Astrocyte (in vitro differentiated cells and primary cell): ENCODE data around the gene INHBE. TPM values are rescaled to one million over a fixed set of nuclear protein-coding genes. Genes with fewer than 3 reads are reported as not detected.
A peak's percentile ranks its signal among the peaks of the same experiment; 100 is the strongest.

Experiments
- DNase-seq: peaks from one replicate; pipeline ENCODE4 v3.0.0-alpha.2; 2010; ENCODE audit warnings: low read depth
- FAIRE-seq: peaks from 2 replicates; lab custom pipeline; 2011; peaks lifted over from hg19 to GRCh38; lab: Jason Lieb, UNC
- H2AFZ ChIP-seq: 2 replicates; pipeline ENCODE4 v1.6.0; 2012; ENCODE audit warnings: low read depth, low read length, inconsistent platforms
- H3K27ac ChIP-seq: 2 replicates; pipeline ENCODE4 v1.5.1; 2011; ENCODE audit warnings: low read depth, low read length, inconsistent platforms
- H3K27me3 ChIP-seq: 2 replicates; pipeline ENCODE4 v1.6.0; 2011; ENCODE audit warnings: low read length, inconsistent platforms; ENCODE audit not compliant: insufficient read depth
- H3K36me3 ChIP-seq: 2 replicates; pipeline ENCODE4 v1.5.1; 2011; ENCODE audit warnings: low read length, inconsistent platforms; ENCODE audit not compliant: insufficient read depth
- H3K4me1 ChIP-seq: 2 replicates; pipeline ENCODE4 v1.5.1; 2011; ENCODE audit warnings: low read length, inconsistent platforms; ENCODE audit not compliant: insufficient read depth
- H3K4me2 ChIP-seq: 2 replicates; pipeline ENCODE4 v1.6.0; 2012; ENCODE audit warnings: low read length, inconsistent platforms
- H3K4me3 ChIP-seq: 2 replicates; pipeline ENCODE4 v1.5.1; 2011; ENCODE audit warnings: low read depth, mild to moderate bottlenecking, low read length, inconsistent platforms; ENCODE audit not compliant: insufficient read depth
- H3K79me2 ChIP-seq: 2 replicates; pipeline ENCODE4 v1.6.0; 2012; ENCODE audit warnings: mild to moderate bottlenecking, low read length, inconsistent platforms; ENCODE audit not compliant: insufficient read depth
- H3K9ac ChIP-seq: 2 replicates; pipeline ENCODE4 v1.6.0; 2012; ENCODE audit warnings: mild to moderate bottlenecking, low read length, inconsistent platforms
- H3K9me3 ChIP-seq: 2 replicates; pipeline ENCODE4 v1.5.1; 2012; ENCODE audit warnings: low read depth, mild to moderate bottlenecking, low read length, inconsistent platforms; ENCODE audit not compliant: insufficient read depth
- H4K20me1 ChIP-seq: 2 replicates; pipeline ENCODE4 v1.6.0; 2012; ENCODE audit warnings: low read length, inconsistent platforms; ENCODE audit not compliant: insufficient read depth
- H3K27ac Mint-ChIP-seq: one replicate; pipeline ENCODE4 v1.8.0; 2021; ENCODE audit warnings: mild to moderate bottlenecking, mixed read lengths; ENCODE audit not compliant: unreplicated experiment
- H3K27me3 Mint-ChIP-seq: one replicate; pipeline ENCODE4 v1.8.0; 2021; ENCODE audit warnings: low read depth, mixed read lengths; ENCODE audit not compliant: unreplicated experiment
- H3K36me3 Mint-ChIP-seq: one replicate; pipeline ENCODE4 v1.8.0; 2021; ENCODE audit warnings: low read depth, mixed read lengths; ENCODE audit not compliant: unreplicated experiment
- H3K4me1 Mint-ChIP-seq: one replicate; pipeline ENCODE4 v1.8.0; 2021; ENCODE audit warnings: low read depth, mixed read lengths; ENCODE audit not compliant: unreplicated experiment
- H3K4me3 Mint-ChIP-seq: one replicate; pipeline ENCODE4 v1.8.0; 2021; ENCODE audit warnings: mild to moderate bottlenecking, moderate library complexity, mixed read lengths; ENCODE audit not compliant: unreplicated experiment
- H3K9me3 Mint-ChIP-seq: one replicate; pipeline ENCODE4 v1.8.0; 2021; ENCODE audit warnings: mild to moderate bottlenecking, mixed read lengths; ENCODE audit not compliant: unreplicated experiment
- CTCF ChIP-seq: IDR thresholded peaks from 2 replicates; pipeline ENCODE4 v1.5.1; 2011; ENCODE audit warnings: low read depth, mild to moderate bottlenecking, inconsistent platforms, low read length, moderate library complexity; ENCODE audit not compliant: insufficient read depth
- EZH2 ChIP-seq: IDR thresholded peaks from 2 replicates; pipeline ENCODE4 v1.6.1; 2012; ENCODE audit warnings: mild to moderate bottlenecking, low read length, inconsistent platforms; ENCODE audit not compliant: insufficient read depth
- total RNA-seq: library from RNA; stranded (reverse); gene quantifications from 2 replicates; pipeline ENCODE4 v1.2.1, GENCODE V29; 2021

Gene INHBE
- total RNA-seq, 1 donor from 2014 or later, result 24.6 TPM

GRCh38 chr12:57452937-57453509 lies 2.1 kb upstream of the INHBE start:
- no peaks in the 10 kb centered on the region for H3K79me2 ChIP-seq
- H3K4me1 ChIP-seq, result peaks cover 18% of the 10 kb centered on the region
- H3K4me3 ChIP-seq, result no peak overlapping the region
- Mint-ChIP-seq H3K36me3 (no peaks in the 10 kb centered on the region), H3K27ac (peak overlapping the region; percentile 85), H3K9me3 (peaks cover 10% of the 10 kb centered on the region), H3K4me3 (peak overlapping the region; percentile 34), H3K27me3 (peaks cover 4% of the 10 kb centered on the region), H3K4me1 (peaks cover 35% of the 10 kb centered on the region)
- TF ChIP-seq EZH2 (no peak), CTCF (peak; percentile 90)
- FAIRE-seq (no peak), DNase-seq (peak; percentile 47)
- peak overlapping the region; percentile 81 for H3K9ac ChIP-seq
- H4K20me1 ChIP-seq, result no peaks in the 10 kb centered on the region
- H3K9me3 ChIP-seq, result no peaks in the 10 kb centered on the region
- H3K27me3 ChIP-seq, result peaks cover 5% of the 10 kb centered on the region
- no peaks in the 10 kb centered on the region for H3K36me3 ChIP-seq
- peak overlapping the region; percentile 77 for H3K4me2 ChIP-seq
- H2AFZ ChIP-seq, result peak overlapping the region; percentile 59
- H3K27ac ChIP-seq, result peak overlapping the region; percentile 88

- Mint-ChIP-seq H3K27me3 (peaks cover 4% of the 10 kb centered on the region), H3K4me1 (peaks cover 41% of the 10 kb centered on the region), H3K27ac (peak overlapping the region; percentile 98), H3K4me3 (peak overlapping the region; percentile 75), H3K36me3 (no peaks in the 10 kb centered on the region), H3K9me3 (peaks cover 9% of the 10 kb centered on the region)
- H3K4me2 ChIP-seq, result no peak overlapping the region
- no peaks in the 10 kb centered on the region for H4K20me1 ChIP-seq
- no peak overlapping the region for H3K27ac ChIP-seq
- H3K4me1 ChIP-seq, result peaks cover 24% of the 10 kb centered on the region
- H3K9me3 ChIP-seq, result no peaks in the 10 kb centered on the region
- no peak for DNase-seq
- no peak overlapping the region for H2AFZ ChIP-seq
- no peak overlapping the region for H3K9ac ChIP-seq
- no peaks in the 10 kb centered on the region for H3K79me2 ChIP-seq
- FAIRE-seq, result no peak
- no peak for TF ChIP-seq EZH2
- TF ChIP-seq CTCF, result no peak
- peaks cover 5% of the 10 kb centered on the region for H3K27me3 ChIP-seq
- no peaks in the 10 kb centered on the region for H3K36me3 ChIP-seq
- H3K4me3 ChIP-seq, result no peak overlapping the region
Measured at GRCh38 chr12:57454213-57454565, 918 bp upstream of the INHBE start.

DNA sequence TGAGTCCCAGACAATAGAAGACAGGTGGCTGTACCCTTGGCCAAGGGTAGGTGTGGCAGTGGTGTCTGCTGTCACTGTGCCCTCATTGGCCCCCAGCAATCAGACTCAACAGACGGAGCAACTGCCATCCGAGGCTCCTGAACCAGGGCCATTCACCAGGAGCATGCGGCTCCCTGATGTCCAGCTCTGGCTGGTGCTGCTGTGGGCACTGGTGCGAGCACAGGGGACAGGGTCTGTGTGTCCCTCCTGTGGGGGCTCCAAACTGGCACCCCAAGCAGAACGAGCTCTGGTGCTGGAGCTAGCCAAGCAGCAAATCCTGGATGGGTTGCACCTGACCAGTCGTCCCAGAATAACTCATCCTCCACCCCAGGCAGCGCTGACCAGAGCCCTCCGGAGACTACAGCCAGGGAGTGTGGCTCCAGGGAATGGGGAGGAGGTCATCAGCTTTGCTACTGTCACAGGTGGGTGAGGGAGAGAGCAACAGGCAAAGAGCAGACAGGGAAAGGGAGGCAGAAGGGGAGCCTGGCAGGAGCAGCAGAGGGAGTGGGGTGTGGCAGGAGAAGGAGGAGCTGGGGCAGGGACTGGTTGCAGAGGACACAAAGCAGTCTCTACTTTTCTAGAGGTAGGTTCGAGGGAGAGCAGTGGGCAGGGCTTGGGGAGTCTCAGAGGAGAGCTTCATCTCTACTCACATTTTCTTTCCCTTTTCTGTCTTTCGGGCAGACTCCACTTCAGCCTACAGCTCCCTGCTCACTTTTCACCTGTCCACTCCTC lies 452 bp downstream of the INHBE start:
- Histone ChIP-seq H3K4me2 (peak overlapping the region; percentile 28), H3K27ac (no peak overlapping the region), H4K20me1 (no peaks in the 10 kb centered on the region), H3K79me2 (no peaks in the 10 kb centered on the region), H3K9me3 (no peaks in the 10 kb centered on the region), H2AFZ (peak overlapping the region; percentile 55), H3K36me3 (no peaks in the 10 kb centered on the region), H3K4me3 (no peak overlapping the region), H3K27me3 (peaks cover 5% of the 10 kb centered on the region), H3K4me1 (peaks cover 27% of the 10 kb centered on the region), H3K9ac (no peak overlapping the region)
- Mint-ChIP-seq H3K9me3 (peaks cover 2% of the 10 kb centered on the region), H3K27me3 (no peaks in the 10 kb centered on the region), H3K27ac (peak overlapping the region; percentile 98), H3K4me3 (peak overlapping the region; percentile 86), H3K36me3 (no peaks in the 10 kb centered on the region), H3K4me1 (peaks cover 48% of the 10 kb centered on the region)
- no peak for DNase-seq
- no peak for FAIRE-seq
- TF ChIP-seq EZH2 (no peak), CTCF (no peak)
